ENCODE data around the gene C1orf52.
"Not testable (repeated sequence)": the region's sequence is repeated elsewhere in the genome, so short reads cannot be mapped to it uniquely, and the experiment has no call there.

The C1orf52 gene

GRCh38 chr1:85276978-85277639 lies 17.6 kb upstream of the C1orf52 start:
- DNase-seq = no peak

GRCh38 chr1:85276215-85276977 lies 16.9 kb upstream of the C1orf52 start, which contains the start of gene BCL10:
Gene BCL10 (minus strand): TSS chr1:85276632. CDS start chr1:85276352, 280 bp downstream.
- peak; percentile 96 for DNase-seq

DNA sequence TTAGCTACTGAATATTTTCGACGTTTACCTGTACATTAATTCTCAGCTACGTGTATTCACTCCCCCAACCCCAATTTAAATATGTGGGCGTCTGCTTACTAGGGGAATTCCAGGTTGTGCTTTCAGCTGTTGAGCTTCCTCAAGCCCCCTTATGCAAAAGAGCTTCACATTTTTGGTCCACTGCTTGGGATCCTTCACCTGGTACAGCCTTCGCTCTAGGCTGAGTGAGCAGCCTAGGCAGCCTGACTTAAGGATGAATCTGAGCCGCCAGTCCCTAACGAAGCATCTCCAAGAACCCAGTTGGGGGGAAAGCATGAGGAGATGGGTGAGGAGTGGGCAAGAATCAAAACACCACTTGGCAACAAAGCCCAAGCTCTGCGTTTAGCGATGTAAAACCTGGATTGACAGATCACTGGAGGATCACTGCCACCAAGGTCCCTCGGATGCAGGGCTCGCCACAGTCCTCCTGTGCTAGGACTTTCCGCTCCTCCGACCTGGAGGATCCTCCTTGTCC lies 16.3 kb upstream of the C1orf52 start:
- DNase-seq = no peak

DNA sequence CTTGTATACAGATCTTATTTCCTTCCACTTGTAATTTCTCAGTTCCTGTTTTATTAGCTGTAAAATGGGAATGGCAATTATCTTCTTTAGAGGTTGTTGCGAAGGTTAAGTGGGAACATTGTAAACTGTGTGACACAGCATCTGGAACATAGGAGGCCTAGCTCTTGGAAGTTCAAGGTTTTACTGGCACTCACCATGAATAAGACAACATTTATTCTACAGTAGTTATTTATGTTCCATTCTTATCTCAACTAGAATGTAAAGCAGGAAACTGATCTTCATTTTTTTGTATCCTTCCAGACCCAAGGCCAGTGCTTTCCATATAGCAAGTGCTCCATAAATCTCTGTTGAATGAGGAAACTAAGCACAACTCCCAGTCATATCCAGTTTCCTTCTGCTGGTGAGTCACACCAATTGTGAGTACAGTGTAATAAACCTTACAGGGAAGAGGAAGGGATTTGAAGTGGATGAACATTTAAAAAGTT lies 15.5 kb upstream of the C1orf52 start:
- no peak for DNase-seq

- no peak for DNase-seq
Observed at GRCh38 chr1:85273397-85273796, 13.9 kb upstream of the C1orf52 start.

DNA sequence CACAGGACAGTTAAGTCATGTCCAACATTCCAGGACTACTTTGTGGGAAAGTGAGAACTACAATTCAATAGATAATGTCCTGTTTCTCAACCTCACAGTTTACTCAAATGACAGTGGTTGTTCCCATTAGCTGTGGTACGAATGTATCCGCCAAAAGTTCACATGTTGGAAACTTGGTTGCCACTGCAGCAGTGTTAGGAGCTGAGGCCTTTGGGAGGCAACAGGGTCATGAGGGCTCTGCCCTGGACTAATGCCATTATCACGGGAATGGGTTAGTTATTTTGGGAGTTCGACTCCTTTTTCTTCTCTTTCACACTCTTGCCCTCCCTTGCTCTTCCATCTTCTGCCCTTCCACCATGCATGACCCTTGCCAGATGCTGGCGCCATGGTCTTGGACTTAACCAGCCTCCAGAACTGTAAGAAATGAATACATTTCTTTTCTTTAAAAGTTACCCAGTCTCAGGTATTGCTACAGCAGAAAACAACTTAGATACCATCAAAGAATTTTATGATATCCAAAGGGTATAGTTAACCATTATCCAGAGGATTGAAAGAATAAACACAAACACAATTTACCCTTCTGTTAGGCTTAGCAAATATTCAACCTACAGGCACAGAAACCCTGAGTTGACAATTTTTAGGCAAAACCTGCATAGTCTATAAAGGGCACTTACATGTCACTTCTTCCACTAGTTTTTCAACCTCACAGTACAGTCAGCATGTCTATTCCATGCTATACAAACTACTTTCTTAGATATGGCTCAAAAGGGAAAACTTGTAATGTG lies 9.5 kb upstream of the C1orf52 start:
- no peak for DNase-seq

- no peak for DNase-seq
Observed at GRCh38 chr1:85267313-85267712, 7.9 kb upstream of the C1orf52 start.

DNA sequence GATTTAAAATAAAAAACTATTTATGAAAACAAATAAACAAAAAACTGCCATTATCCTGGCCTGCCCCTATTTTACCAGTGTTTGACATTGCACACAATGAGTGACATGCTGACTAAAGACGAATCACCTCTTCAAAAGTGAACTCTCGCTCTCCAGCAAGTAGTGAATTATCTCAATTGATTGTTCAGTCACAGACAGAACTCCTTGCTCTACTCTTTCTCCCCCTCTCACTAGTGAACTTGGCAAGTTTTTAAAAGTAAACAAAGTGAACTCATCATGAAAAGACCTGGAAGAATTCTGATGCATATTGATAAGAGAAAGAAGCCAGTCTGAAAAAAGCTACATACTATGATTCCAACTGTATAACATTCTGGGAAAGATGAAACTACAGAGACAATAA lies 4.7 kb upstream of the C1orf52 start:
- DNase-seq = no peak

DNA sequence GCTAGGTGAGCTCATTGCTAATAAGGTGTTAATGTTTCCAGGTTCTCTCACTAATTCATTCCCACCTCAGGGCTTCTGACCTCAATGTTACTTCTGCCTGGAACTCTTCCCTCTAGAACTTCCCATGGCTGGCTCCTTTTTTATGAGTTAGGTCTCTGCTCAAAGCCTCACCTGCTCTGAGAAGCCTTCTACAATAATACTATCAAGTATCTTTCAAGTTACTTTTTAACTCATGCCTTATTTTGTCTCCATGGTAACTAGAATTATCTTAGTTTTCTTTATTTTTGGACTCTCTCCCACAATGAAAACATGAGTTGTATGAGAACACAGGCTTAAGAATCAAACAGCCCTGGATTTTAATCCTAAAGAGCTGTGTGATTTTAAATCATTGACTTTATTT lies 3.5 kb upstream of the C1orf52 start:
- DNase-seq = no peak

DNA sequence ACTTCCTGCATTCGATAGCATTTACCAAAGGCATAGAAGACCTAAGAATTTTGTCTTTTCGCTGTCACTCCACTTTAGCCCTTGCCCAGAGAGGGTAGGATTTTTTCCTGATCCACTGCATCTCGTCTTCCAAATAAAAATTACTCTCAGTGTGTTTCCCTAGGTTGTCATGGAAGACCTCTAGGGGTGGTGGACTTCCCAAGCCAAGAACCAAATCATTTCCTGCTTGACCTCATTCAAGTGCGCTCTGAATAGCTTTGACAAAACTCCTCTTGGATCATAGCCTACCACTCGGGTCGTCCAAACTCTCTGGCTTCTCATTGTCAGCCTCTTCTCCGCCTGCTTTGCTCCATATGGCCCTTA lies 431 bp upstream of the C1orf52 start:
- DNase-seq = no peak

GRCh38 chr1:85258536-85259117 lies 835 bp downstream of the C1orf52 start:
- DNase-seq = no peak

DNA sequence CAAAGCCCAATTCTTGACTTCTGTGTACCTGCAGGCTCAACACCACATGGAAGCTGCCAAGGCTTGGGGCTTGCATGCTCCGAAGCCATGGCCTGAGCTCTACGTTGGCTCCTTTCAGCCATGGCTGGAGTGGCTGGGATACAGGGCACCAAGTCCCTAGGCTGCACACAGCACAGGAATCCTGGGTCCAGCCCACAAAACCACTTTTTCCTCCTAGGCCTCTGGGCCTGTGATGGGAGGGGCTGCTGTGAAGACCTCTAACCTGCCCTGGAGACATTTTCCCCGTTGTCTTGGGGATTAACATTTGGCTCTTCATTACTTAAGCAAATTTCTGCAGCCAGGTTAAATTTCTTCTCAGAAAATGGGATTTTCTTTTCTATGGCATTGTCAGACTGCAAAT lies 10.4 kb downstream of the C1orf52 start:
- not testable (repeated sequence) for DNase-seq

DNA sequence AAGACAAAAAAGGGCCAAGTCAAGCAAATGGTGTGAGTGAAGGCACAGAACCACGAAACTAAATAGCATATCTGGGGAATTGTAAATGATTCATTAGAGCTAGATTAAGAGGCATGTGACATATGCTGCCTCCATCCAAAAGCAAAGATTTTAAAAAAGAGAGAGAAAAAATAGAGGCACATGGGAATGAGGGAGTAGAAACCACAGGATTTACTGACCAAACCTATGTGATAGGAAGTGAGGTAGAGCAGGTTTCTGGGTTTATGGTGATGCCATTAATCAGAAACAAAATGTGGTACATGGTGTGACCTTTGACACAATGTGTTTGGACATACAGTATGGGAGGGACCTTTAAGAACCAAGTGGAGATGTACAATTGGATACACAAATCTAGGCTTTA lies 13.6 kb downstream of the C1orf52 start:
- no peak for DNase-seq

DNA sequence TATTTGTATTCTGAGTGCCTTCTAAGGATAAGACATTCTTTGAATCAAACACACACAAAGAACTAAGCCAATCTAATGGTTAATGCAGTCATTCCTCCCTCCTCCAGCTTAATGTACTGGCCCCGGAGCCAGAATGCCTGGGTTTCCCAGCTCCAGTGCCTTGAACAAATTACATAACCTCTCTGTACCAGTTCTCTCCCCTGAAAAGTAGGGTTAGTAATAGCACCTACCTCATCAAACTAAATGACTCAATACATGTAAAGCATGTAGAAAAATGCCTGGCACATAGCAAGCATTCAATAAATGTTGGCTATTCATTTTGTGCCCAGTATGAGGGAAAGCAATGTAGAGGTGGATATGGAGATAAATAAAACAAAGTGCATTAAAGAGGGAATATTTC lies 14.0 kb downstream of the C1orf52 start:
- DNase-seq = no peak

DNA sequence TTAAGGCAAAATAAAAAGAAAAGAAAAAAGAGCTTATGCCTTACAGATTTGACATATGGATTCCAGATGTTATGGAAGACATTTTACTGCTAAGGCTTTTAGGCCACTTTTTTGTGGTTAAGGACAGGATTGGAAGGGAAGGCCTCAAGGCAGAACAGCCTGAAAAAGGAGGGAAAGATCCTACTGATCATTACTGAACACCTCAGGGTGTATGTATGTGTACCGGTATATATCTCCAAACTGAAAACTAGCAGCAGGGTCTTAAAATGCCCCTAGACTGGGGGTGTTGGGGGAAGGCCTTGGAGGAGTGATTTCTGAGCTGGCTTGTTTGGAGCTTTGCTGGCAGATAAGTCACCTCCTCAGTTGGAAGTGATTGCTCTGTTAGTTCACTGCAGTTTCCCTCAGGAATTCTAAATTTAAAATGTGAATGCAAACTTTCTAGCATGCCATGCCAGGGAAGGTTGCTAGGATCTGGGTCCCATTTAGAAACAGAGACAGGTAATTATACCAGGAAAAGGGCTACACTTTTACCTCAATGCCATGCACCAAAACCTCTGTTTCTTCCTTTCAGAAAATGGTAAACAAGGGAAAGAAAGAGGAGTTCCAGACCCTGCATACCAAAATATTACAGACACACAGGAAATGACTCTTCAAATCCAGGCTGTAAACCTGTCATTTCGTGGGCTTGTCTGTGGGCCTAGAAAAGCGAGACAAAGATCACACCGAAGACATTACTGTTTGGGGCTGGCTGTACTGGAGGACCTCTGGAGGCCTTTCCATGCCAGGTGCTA lies 15.0 kb downstream of the C1orf52 start:
- DNase-seq = no peak

GRCh38 chr1:85243372-85243771 lies 16.1 kb downstream of the C1orf52 start:
- DNase-seq = no peak

DNA sequence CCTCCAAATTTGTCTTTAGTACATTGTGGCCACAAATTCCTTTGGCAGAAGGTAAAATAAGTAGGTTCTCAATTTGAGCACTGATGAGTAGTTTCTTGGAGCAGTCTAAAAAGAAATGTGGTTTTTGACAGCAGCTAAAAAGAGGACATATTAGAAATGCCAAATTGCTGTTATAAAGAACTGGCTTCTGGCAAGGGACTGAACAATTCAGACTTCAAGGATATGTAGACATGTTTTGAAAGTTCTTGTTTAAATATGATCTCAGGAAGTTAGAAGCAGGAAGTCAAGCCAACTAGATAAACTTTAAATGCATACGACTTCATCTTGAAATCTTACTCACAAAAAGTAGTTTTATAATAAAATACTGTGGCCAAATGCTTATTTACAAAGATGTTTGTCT lies 18.8 kb downstream of the C1orf52 start:
- no peak for DNase-seq

- no peak for DNase-seq
Observed at GRCh38 chr1:85240174-85240601, 19.3 kb downstream of the C1orf52 start.

DNA sequence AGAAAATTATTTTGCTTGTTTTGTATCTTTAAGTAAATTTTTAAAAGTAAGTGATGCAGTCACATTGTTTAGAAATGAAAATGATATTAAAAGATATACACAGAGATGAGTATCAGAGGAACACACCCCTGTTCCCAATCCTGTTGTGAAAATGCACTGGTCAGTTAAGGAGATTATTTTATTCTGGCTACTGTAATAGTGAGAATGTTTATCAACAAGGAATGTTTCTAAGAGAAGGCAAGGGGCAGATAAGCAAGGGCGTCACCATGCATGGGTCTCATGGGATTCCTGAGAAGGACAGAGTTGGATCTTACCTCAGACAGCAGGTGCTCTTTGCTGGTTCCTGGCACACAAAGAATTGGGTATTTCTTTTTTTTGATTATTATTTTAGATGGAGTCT lies 21.8 kb downstream of the C1orf52 start:
- DNase-seq = no peak

GRCh38 chr1:85230305-85230977 lies 29.0 kb downstream of the C1orf52 start:
- DNase-seq = no peak

DNA sequence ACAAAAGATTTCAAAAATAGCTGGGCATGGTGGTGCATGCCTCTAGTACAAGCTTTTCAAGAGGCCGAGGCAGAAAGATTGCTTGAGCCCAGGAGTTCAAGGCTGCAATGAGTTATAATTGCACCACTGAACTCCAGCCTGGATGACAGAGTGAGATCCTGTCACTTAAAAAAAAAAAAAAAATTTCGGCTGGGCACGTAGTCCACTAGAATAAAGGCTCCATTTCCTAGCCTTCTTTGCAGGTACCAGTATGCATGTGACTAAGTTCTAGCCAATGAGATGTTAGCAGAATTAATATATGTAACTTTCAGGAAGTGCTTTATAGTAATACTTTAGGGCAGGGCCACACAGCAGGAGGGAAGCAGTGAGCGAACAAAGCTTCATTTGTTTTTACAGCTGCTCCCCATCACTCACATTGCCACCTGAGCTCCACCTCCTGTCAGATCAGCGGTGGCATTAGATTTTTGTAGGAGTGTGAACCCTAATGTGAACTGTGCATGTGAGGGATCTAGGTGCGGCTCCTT lies 29.8 kb downstream of the C1orf52 start:
- no peak for DNase-seq

Measured in activated gamma-delta T cell treated with Interleukin-2 at 50 U/mL for 16 hours (primary cell).